Colonic mucosa (tissue), 4 donors: ENCODE results near the gene KRTAP10-3. TPM values are rescaled to one million over a fixed set of nuclear protein-coding genes. Genes with fewer than 3 reads are reported as not detected.

Experiments
- DNase-seq: peaks from one replicate; pipeline ENCODE4 v3.0.0-alpha.2; 2020
- H3K27ac ChIP-seq: fragments of 200-600 bp; one replicate; pipeline ENCODE4 v1.8.0; 2021
- H3K27me3 ChIP-seq: fragments of 200-600 bp; one replicate; pipeline ENCODE4 v1.8.0; 2021
- H3K36me3 ChIP-seq: fragments of 200-600 bp; one replicate; pipeline ENCODE4 v1.8.0; 2021
- H3K4me1 ChIP-seq: fragments of 200-600 bp; one replicate; pipeline ENCODE4 v1.8.0; 2021; ENCODE audit warnings: mild to moderate bottlenecking
- H3K4me3 ChIP-seq: fragments of 200-600 bp; one replicate; pipeline ENCODE4 v1.8.0; 2021
- H3K9ac ChIP-seq, 2 donors: one replicate each; pipeline ENCODE4 v1.7.0; 2013; ENCODE audit warnings: control low read depth in 2 of 2, low read depth in 2 of 2, low read length in 2 of 2
- H3K9me3 ChIP-seq: fragments of 200-600 bp; one replicate; pipeline ENCODE4 v1.8.0; 2021
- intact Hi-C: fragments of 100-400 bp; cut with DNase I; formaldehyde crosslinking; loops from one replicate; pipeline ENCODE4 v1.14.1; 2022
- total RNA-seq, 2 donors: library from RNA; stranded (reverse); fragmentation: NEBNext Ultra II Directional in 1 of 2; extraction: Animal tissue kit (Norgen Biotek cat#: 25700) in 1 of 2; gene quantifications; one replicate each; pipeline ENCODE4 v1.2.1, GENCODE V29; 2021
- TF ChIP-seq, protein P1 (sequence below): fragments of 200-600 bp; IDR thresholded peaks from one replicate; pipeline ENCODE4 v1.8.0; 2022; ENCODE audit warnings: antibody characterized with exemption, mild to moderate bottlenecking
- donor health status: healthy.
- donor health status: DM: no; HTN: no; CAD: no.
- donor health status: DM: no; HTN: no; CAD: no.

KRTAP10-3 gene
- total RNA-seq, 2 donors from 2014 or later = not detected

DNA sequence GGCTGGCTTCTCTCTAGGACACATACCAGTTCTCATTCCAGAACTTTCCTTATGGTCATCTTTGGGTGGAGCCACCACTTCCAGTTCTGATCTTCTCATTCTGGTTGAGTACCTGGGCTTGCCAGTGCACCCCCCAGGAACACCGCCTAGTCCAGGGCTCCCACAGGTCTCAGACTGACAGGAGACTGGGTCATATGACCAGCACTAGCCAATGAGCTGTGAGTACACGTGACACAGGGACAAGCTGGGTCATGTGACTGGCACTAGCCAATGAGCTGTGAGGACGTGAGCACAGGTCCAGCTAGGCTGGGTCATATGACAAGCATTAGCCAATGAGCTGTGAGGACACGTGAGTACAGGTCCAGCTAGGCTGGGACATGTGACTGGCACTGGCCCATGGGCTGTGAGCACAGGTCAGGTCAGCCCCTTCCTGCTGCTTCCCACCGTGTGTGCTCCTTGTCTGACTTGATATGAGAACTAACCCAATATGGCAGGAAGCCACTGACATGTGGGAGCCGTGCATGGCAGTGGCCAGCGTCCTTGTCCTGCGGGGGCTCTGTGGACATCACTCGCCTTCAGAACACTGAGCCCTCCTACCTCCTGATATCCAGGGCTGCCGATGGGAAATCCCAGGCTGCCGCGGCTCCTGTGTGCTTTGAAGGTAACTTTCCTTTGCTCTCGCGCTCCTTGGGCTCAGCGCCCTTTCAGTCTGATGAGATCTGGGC is 41.3 kb downstream of the KRTAP10-3 start:
- Histone ChIP-seq H3K4me1 (no peaks in the 10 kb centered on the region), H3K27me3 (no peaks in the 10 kb centered on the region), H3K27ac (no peak overlapping the region), H3K9me3 (no peaks in the 10 kb centered on the region), H3K4me3 (no peak overlapping the region), H3K9ac (no peak overlapping the region), H3K36me3 (no peaks in the 10 kb centered on the region)
- intact Hi-C loops = no loop called here
- TF ChIP-seq, protein P1, sequence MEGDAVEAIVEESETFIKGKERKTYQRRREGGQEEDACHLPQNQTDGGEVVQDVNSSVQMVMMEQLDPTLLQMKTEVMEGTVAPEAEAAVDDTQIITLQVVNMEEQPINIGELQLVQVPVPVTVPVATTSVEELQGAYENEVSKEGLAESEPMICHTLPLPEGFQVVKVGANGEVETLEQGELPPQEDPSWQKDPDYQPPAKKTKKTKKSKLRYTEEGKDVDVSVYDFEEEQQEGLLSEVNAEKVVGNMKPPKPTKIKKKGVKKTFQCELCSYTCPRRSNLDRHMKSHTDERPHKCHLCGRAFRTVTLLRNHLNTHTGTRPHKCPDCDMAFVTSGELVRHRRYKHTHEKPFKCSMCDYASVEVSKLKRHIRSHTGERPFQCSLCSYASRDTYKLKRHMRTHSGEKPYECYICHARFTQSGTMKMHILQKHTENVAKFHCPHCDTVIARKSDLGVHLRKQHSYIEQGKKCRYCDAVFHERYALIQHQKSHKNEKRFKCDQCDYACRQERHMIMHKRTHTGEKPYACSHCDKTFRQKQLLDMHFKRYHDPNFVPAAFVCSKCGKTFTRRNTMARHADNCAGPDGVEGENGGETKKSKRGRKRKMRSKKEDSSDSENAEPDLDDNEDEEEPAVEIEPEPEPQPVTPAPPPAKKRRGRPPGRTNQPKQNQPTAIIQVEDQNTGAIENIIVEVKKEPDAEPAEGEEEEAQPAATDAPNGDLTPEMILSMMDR = no peak
- no peak for DNase-seq

DNA sequence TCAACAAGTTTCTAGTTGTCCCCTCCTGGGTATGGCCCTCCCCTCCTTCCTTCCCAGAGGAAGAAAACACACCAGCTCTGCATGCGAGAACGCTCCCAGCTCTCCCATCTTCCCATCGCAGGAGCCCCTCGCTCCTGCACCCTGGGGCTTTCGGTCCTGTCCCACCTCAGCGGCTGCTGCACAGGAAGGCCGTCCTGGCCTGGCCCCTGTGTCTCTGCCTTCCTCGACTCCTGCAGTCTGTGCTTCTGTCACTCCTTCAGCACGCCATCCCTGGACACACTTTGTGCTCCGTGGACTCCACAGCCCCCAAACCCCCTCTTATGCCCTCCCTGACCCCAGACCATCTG is 41.8 kb downstream of the KRTAP10-3 start:
- H3K9me3 ChIP-seq = no peaks in the 10 kb centered on the region
- no peak overlapping the region for H3K9ac ChIP-seq
- no peak overlapping the region for H3K27ac ChIP-seq
- DNase-seq = no peak
- H3K4me1 ChIP-seq = no peaks in the 10 kb centered on the region
- intact Hi-C loops = no loop called here
- no peaks in the 10 kb centered on the region for H3K36me3 ChIP-seq
- H3K4me3 ChIP-seq = no peak overlapping the region
- H3K27me3 ChIP-seq = no peaks in the 10 kb centered on the region
- TF ChIP-seq, protein P1 = no peak

DNA sequence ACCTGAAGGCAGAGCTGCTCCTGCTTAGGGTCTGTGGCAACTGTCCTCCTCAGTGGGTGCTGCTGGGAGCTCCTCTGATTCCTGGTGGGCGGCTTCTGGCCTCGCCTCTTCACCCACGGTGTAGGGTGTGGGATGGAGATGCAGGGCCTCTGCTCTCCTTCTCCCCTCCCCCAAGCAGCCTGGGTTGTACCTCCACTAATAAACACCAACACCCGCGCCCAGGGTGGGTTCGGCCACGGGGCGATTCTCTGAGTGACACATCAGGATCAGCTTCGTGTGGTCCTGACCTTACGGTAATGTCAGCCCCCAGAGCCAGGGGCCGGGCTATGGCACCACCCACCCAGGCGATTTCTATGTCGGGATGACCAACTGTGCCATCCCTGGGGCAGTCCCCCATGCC is 42.3 kb downstream of the KRTAP10-3 start:
- H3K4me1 ChIP-seq = no peaks in the 10 kb centered on the region
- H3K36me3 ChIP-seq = no peaks in the 10 kb centered on the region
- TF ChIP-seq, protein P1 = no peak
- intact Hi-C loops = no loop called here
- no peak overlapping the region for H3K9ac ChIP-seq
- no peak overlapping the region for H3K27ac ChIP-seq
- DNase-seq = no peak
- H3K9me3 ChIP-seq = no peaks in the 10 kb centered on the region
- H3K4me3 ChIP-seq = no peak overlapping the region
- H3K27me3 ChIP-seq = no peaks in the 10 kb centered on the region

DNA sequence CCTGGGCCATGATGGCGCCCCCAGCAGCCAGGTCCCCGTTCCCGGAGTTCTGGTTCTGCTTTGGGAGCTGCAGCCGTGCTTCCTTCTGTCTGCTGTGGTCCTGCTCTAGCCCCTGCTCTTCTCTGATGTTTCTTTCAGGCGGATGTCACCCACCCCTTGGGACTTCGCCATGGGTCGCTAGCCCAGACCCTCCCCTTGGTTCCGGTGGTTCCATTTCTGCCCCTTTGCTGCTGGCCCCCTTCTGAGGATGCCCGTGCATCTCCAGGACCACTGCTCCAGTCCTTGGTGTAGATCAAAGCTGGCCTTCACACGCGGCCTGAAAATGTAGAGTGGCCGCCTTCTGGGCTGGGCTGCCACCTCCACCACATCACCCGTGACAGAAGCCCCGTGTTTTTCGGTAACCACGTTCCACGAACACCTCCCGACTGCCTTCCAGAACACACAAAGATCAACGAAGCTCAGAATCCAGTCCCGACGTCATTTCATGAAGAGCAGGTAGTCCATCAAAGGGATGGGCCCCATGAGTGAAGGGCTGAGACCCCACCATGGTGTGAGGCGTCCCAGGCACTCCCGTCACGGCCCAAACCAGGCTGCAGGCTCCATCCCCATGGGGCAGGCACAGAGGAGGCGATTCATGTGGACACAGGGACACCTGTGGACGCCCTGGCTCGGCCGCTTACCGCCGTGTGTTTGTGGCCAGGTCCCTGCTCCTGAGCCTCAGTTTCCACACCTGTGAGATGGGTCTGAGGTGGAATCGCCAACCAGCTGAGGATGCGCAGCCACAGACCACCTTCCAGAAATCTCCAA is 43.0 kb downstream of the KRTAP10-3 start:
- no peaks in the 10 kb centered on the region for H3K27me3 ChIP-seq
- no peak overlapping the region for H3K4me3 ChIP-seq
- H3K27ac ChIP-seq = no peak overlapping the region
- H3K4me1 ChIP-seq = no peaks in the 10 kb centered on the region
- H3K9ac ChIP-seq = no peak overlapping the region
- intact Hi-C loops = no loop called here
- TF ChIP-seq, protein P1 = no peak
- H3K9me3 ChIP-seq = no peaks in the 10 kb centered on the region
- DNase-seq = no peak
- H3K36me3 ChIP-seq = no peaks in the 10 kb centered on the region

DNA sequence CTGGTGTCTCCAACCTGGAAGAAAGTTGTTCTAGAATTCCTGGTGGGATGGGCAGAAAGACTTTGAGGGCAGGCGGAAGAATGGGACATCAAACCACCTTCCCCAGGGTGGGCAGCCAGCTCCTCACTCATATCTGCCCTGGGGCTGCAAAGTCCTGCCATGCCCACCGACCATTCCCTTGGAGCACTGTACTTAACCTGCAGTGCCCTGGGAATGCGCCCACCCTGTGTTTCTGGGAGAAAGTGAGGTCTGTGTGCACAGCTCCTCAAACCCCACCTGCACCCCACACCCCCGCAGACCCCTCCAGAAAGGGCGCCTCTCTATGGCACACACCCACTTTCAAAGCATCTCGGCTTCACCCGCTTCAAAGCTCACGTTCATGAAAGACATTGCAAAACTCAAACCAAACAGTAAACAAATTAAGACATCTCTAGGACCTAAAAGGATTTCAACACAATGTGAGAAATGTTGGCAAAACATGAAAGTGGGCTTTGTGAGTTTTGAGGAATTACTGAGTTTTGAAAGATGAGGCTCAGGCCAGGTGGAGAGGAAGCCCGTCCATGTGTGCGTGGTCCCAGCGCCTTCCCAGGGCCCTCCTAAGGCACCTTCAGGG is 43.7 kb downstream of the KRTAP10-3 start:
- Histone ChIP-seq H3K27ac (no peak overlapping the region), H3K9ac (no peak overlapping the region), H3K4me3 (no peak overlapping the region), H3K36me3 (no peaks in the 10 kb centered on the region), H3K4me1 (no peaks in the 10 kb centered on the region), H3K27me3 (no peaks in the 10 kb centered on the region), H3K9me3 (no peaks in the 10 kb centered on the region)
- DNase-seq = no peak
- TF ChIP-seq, protein P1 = no peak
- intact Hi-C loops = no loop called here
